Stomach (tissue), 4 donors: ENCODE measurements around the gene SEMA5A.

Experiments used
- POLR2AphosphoS5 ChIP-seq, 3 donors: sonication (generic); formaldehyde crosslinking; IDR thresholded peaks; one replicate each; pipeline ENCODE4 v1.6.1; 2016; ENCODE audit warnings: antibody characterized with exemption in 3 of 3
- TF ChIP-seq, protein P1 (sequence below), 7 experiments: fragments of 450-650 bp in 4 of 7; fragments of 200-600 bp in 3 of 7; sonication (generic) in 3 of 7; IDR thresholded peaks; one replicate each; pipeline ENCODE4 v1.5.1; 2016 to 2019; ENCODE audit warnings: antibody characterized with exemption in 7 of 7, control low read depth in 2 of 7, mild to moderate bottlenecking in 1 of 7

DNA sequence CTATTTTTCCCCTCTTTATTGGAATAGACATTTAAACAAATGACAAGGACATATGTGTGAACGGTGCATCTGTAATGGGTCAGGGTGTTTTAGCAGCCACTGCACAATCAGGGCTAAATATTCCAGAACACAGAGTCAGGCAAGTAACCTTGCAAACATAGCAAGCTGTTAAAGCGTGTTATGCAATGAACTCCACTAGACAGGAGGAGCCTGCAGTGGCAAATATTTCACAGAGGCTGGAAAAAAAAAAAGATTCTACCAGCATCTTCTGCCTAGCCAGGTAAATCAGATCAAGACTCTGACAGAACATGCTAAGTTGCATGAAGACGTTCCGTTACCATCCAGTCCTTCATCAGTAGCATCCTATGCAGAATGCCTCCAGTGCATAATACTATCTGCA, 171.8 kb downstream of the SEMA5A start:
- TF ChIP-seq, protein P1, sequence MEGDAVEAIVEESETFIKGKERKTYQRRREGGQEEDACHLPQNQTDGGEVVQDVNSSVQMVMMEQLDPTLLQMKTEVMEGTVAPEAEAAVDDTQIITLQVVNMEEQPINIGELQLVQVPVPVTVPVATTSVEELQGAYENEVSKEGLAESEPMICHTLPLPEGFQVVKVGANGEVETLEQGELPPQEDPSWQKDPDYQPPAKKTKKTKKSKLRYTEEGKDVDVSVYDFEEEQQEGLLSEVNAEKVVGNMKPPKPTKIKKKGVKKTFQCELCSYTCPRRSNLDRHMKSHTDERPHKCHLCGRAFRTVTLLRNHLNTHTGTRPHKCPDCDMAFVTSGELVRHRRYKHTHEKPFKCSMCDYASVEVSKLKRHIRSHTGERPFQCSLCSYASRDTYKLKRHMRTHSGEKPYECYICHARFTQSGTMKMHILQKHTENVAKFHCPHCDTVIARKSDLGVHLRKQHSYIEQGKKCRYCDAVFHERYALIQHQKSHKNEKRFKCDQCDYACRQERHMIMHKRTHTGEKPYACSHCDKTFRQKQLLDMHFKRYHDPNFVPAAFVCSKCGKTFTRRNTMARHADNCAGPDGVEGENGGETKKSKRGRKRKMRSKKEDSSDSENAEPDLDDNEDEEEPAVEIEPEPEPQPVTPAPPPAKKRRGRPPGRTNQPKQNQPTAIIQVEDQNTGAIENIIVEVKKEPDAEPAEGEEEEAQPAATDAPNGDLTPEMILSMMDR (IDR thresholded peaks at IDR 0.05): no peak
- TF ChIP-seq POLR2AphosphoS5 (IDR thresholded peaks at IDR 0.05): no peak
